ENCODE measurements around the gene SLC43A2. TPM values are rescaled to one million over a fixed set of nuclear protein-coding genes. Genes with fewer than 3 reads are reported as not detected.
A peak's percentile ranks its signal among the peaks of the same experiment; 100 is the strongest.

Gene SLC43A2
- total and polyA plus RNA-seq, 2 of the 13 experiments (the other 11 are each of a cell fraction or from before 2014, with no cell fraction given), result 7.3 to 20.0 TPM

GRCh38 chr17:1649844-1650501 is 21.3 kb upstream of the SLC43A2 start, which contains the start of gene RILP (continued):
- no peak for TF ChIP-seq HDAC6 (IDR thresholded peaks at IDR 0.05; ENCODE audit: low read depth, low read length)
- peak; percentile 54; the same call in 1 of the 2 replicates for TF ChIP-seq ZNF792 (CRISPR knock-in tag; IDR thresholded peaks at IDR 0.05)
- TF ChIP-seq ZBTB20 (CRISPR knock-in tag; IDR thresholded peaks at IDR 0.05; ENCODE audit: borderline replicate concordance, low read depth), result 0 out of 2 replicates have a peak, but pooled peaks have one; percentile 25
- no peak for TF ChIP-seq ZNF672 (CRISPR knock-in tag; IDR thresholded peaks at IDR 0.05)
- TF ChIP-seq PITX1 (CRISPR knock-in tag; IDR thresholded peaks at IDR 0.05), result peak; percentile 45
- no peak for TF ChIP-seq HOMEZ (CRISPR knock-in tag; IDR thresholded peaks at IDR 0.05; ENCODE audit: low read depth)
- no peak for TF ChIP-seq ZNF660 (CRISPR knock-in tag; IDR thresholded peaks at IDR 0.05; ENCODE audit: borderline replicate concordance, low read depth)
- TF ChIP-seq ZFP37 (CRISPR knock-in tag; IDR thresholded peaks at IDR 0.05; ENCODE audit: borderline replicate concordance), result 0 out of 2 replicates have a peak, but pooled peaks have one; percentile 40
- 0 out of 2 replicates have a peak, but pooled peaks have one; percentile 18 for TF ChIP-seq ZNF788 (CRISPR knock-in tag; IDR thresholded peaks at IDR 0.05; ENCODE audit: borderline replicate concordance)
- TF ChIP-seq HOXA5 (CRISPR knock-in tag; IDR thresholded peaks at IDR 0.05), result no peak
- no peak for TF ChIP-seq KLF15 (CRISPR knock-in tag; IDR thresholded peaks at IDR 0.05; ENCODE audit: borderline replicate concordance)
- no peak for TF ChIP-seq SIX4 (CRISPR knock-in tag; IDR thresholded peaks at IDR 0.05)
- TF ChIP-seq FLYWCH1 (CRISPR knock-in tag; IDR thresholded peaks at IDR 0.05), result no peak
- no peak for TF ChIP-seq RCOR2 (CRISPR knock-in tag; IDR thresholded peaks at IDR 0.05)
- no peak for TF ChIP-seq SRSF1 (optimal IDR thresholded peaks at IDR 0.05; ENCODE audit: low read depth, low read length)
- peak; percentile 10; the same call in 1 of the 2 replicates for TF ChIP-seq MYC (CRISPR knock-in tag; IDR thresholded peaks at IDR 0.05; ENCODE audit: borderline replicate concordance)
- TF ChIP-seq DPF2 (CRISPR knock-in tag; IDR thresholded peaks at IDR 0.05; ENCODE audit: borderline replicate concordance, low read depth), result 0 out of 2 replicates have a peak, but pooled peaks have one; percentile 15
- TF ChIP-seq ZNF350 (CRISPR knock-in tag; IDR thresholded peaks at IDR 0.05; ENCODE audit: borderline replicate concordance, low read depth), result no peak; the same call in 1 of the 2 replicates
- TF ChIP-seq DZIP1 (CRISPR knock-in tag; IDR thresholded peaks at IDR 0.05), result no peak
- TF ChIP-seq NCOA1 (CRISPR knock-in tag; IDR thresholded peaks at IDR 0.05), result no peak
- TF ChIP-seq FOXO1 (CRISPR knock-in tag; IDR thresholded peaks at IDR 0.05), result no peak; the same call in 1 of the 2 replicates
- no peak for TF ChIP-seq IRF9 (CRISPR knock-in tag; IDR thresholded peaks at IDR 0.05; ENCODE audit: borderline replicate concordance)
- no peak for TF ChIP-seq JUNB (CRISPR knock-in tag; IDR thresholded peaks at IDR 0.05; ENCODE audit: borderline replicate concordance)
- TF ChIP-seq NFKBIZ (CRISPR knock-in tag; IDR thresholded peaks at IDR 0.05), result no peak
- TF ChIP-seq MIER3 (CRISPR knock-in tag; IDR thresholded peaks at IDR 0.05; ENCODE audit: borderline replicate concordance), result peak; percentile 69; the same call in 1 of the 2 replicates
- TF ChIP-seq NRL (CRISPR knock-in tag; IDR thresholded peaks at IDR 0.05; ENCODE audit: borderline replicate concordance), result no peak

Measured in HepG2 (cell line).